HCT116 (cell line): Measurements from ENCODE around the gene NAPEPLD.

Experiments used
- CBX3 ChIP-seq: IDR thresholded peaks from 2 replicates; pipeline ENCODE4 v1.6.1; 2012; ENCODE audit warnings: low read depth
- CTCF ChIP-seq, 3 experiments: fragments of 200-600 bp in 1 of 3; sonication (generic) in 1 of 3; IDR thresholded peaks in 2 of 3; conservative IDR thresholded peaks in 1 of 3; 2 replicates each; pipeline ENCODE4 v1.5.1; 2012 to 2017; ENCODE audit warnings: low read depth in 2 of 3, low read length in 2 of 3, antibody characterized with exemption in 1 of 3, borderline replicate concordance in 1 of 3, control low read depth in 1 of 3, mild to moderate bottlenecking in 1 of 3, mixed read lengths in 1 of 3, mixed run types in 1 of 3, moderate library complexity in 1 of 3; ENCODE audit not compliant: insufficient read depth in 1 of 3
- ELF1 ChIP-seq: IDR thresholded peaks from 2 replicates; pipeline ENCODE4 v1.6.1; 2012; ENCODE audit warnings: low read depth, borderline replicate concordance
- EZH2 ChIP-seq: fragments of 200-600 bp; sonication (generic); IDR thresholded peaks from 2 replicates; pipeline ENCODE4 v1.6.1; 2017; ENCODE audit warnings: antibody characterized with exemption, mixed run types
- EZH2phosphoT487 ChIP-seq: fragments of 200-600 bp; IDR thresholded peaks from 2 replicates; pipeline ENCODE4 v1.6.1; 2018; ENCODE audit warnings: antibody characterized with exemption, borderline replicate concordance
- JUND ChIP-seq: IDR thresholded peaks from 2 replicates; pipeline ENCODE4 v1.6.1; 2012
- POLR2A ChIP-seq: IDR thresholded peaks from 2 replicates; pipeline ENCODE4 v1.7.0; 2011; ENCODE audit warnings: borderline replicate concordance; ENCODE audit not compliant: insufficient read depth, insufficient read length; ENCODE audit errors: extremely low read depth
- POLR2AphosphoS5 ChIP-seq: IDR thresholded peaks from 2 replicates; pipeline ENCODE4 v1.6.1; 2011; ENCODE audit warnings: mild to moderate bottlenecking, low read depth, low read length, moderate library complexity
- SIN3A ChIP-seq: IDR thresholded peaks from 2 replicates; pipeline ENCODE4 v1.6.1; 2012; ENCODE audit warnings: low read depth
- SP1 ChIP-seq: IDR thresholded peaks from 2 replicates; pipeline ENCODE4 v1.6.1; 2012; ENCODE audit warnings: low read depth
- TCF7L2 ChIP-seq: IDR thresholded peaks from 2 replicates; pipeline ENCODE4 v1.7.0; 2011; ENCODE audit warnings: borderline replicate concordance, inconsistent platforms; ENCODE audit not compliant: insufficient read depth, insufficient read length; ENCODE audit errors: extremely low read depth
- ZNF274 ChIP-seq: fragments of 200-500 bp; sonication (Bioruptor generic); IDR thresholded peaks from 2 replicates; pipeline ENCODE4 v1.6.1; 2014; ENCODE audit warnings: mild to moderate bottlenecking, low read depth, low read length, inconsistent platforms
- TF ChIP-seq, protein P1 (sequence below): IDR thresholded peaks from 2 replicates; pipeline ENCODE4 v1.6.1; 2012

DNA sequence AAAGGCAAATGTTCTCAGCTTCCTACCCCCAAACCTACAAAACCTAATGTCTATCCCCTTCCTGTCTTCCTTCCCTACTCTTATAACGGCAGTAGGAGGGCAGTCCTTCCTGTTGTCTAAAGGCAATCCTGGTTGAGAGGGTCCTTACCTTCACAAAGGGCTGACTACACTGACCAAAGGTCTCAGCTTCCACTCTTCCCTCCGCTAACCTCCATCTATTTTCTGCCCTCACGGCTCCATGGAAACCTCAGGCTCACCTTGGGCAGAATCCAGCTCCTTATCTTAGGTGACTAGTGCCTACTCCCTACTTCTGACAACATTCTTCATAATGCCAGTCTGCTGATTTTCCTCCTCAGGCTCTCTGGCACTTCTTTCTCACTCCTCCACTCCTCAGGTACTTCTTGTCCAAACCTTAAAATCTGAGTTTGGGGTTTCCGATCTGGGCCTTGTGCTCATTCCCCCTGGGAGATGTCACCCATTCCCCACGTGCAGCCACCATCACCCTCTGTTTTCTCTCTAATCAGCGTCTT lies 74.8 kb downstream of the NAPEPLD start:
- TF ChIP-seq CTCF (IDR thresholded peaks at IDR 0.05 in 2 of 3, conservative IDR thresholded peaks at IDR 0.05 in 1 of 3; ENCODE audit: borderline replicate concordance in 1 of 3, insufficient read depth in 1 of 3, low read depth in 2 of 3, low read length in 2 of 3) = no peak
- no peak for TF ChIP-seq JUND
- no peak for TF ChIP-seq ZNF274
- no peak for TF ChIP-seq POLR2AphosphoS5
- no peak for TF ChIP-seq POLR2A
- TF ChIP-seq EZH2 = no peak
- TF ChIP-seq SIN3A = no peak
- no peak for TF ChIP-seq ELF1
- TF ChIP-seq TCF7L2 = no peak
- TF ChIP-seq CBX3 = no peak
- no peak for TF ChIP-seq SP1
- TF ChIP-seq EZH2phosphoT487 = no peak
- TF ChIP-seq, protein P1, sequence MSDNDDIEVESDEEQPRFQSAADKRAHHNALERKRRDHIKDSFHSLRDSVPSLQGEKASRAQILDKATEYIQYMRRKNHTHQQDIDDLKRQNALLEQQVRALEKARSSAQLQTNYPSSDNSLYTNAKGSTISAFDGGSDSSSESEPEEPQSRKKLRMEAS = no peak
